22Rv1 (cell line): ENCODE measurements around the gene FUT1.

Experiments
- H3K27ac ChIP-seq: fragments of 450-650 bp; 2 replicates; pipeline ENCODE4 v1.5.1; 2017
- ZFX ChIP-seq: fragments of 450-650 bp; IDR thresholded peaks from 2 replicates; pipeline ENCODE4 v1.6.1; 2017; ENCODE audit warnings: antibody characterized with exemption, borderline replicate concordance
- TF ChIP-seq, protein P1 (sequence below): fragments of 450-650 bp; IDR thresholded peaks from 2 replicates; pipeline ENCODE4 v1.5.1; 2017; ENCODE audit warnings: mild to moderate bottlenecking

Gene FUT1

DNA sequence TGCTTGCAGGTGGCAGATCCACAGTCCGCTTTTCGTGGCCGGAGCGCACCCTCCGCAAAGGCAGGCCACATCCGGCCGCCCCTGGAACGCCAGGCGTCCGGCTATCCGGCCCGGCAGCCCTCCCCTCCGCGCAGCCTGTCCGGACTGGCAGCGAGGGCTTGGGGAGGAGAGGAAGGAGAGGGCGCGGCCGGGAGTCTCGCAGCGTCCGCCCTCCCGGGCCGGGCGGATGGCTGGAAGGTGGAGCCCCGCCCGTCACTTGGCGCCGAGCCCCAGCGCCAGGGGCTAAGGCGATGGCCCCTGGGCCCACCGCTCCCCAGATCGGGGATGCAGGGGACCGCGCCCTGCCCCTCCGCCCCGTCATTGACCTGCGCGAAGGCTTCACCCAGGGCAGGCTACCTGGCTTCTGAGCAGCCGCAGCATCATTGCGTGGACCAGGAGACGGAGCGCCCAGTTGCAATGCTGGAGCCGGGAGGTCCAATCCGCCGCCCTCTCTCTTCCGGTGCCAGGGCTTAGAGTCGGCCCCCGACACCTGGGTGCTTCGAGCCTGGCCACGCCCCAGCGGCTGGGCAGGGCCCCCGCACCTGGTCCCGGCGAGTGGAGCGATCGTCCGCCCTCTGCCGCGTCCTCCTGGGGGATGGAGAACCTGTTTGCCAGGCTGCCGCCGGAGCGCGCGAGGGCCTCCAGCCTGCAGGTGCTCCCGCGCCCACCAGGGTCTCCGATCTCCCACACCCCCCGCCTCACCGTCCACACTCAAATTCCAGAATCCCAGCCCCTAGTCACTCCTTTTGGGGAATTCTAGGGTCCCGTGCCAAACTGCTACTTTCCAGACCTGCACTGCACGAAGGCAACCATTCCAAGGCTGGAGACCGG, at the start of gene FUT1:
TSS of gene FUT1 (minus strand) at position 146 of the 870 bp plus-strand sequence. CDS start 1,360 bp downstream, outside the sequence.
- peak within 1 kb of the TSS; percentile 91 for H3K27ac ChIP-seq
- TF ChIP-seq, protein P1, sequence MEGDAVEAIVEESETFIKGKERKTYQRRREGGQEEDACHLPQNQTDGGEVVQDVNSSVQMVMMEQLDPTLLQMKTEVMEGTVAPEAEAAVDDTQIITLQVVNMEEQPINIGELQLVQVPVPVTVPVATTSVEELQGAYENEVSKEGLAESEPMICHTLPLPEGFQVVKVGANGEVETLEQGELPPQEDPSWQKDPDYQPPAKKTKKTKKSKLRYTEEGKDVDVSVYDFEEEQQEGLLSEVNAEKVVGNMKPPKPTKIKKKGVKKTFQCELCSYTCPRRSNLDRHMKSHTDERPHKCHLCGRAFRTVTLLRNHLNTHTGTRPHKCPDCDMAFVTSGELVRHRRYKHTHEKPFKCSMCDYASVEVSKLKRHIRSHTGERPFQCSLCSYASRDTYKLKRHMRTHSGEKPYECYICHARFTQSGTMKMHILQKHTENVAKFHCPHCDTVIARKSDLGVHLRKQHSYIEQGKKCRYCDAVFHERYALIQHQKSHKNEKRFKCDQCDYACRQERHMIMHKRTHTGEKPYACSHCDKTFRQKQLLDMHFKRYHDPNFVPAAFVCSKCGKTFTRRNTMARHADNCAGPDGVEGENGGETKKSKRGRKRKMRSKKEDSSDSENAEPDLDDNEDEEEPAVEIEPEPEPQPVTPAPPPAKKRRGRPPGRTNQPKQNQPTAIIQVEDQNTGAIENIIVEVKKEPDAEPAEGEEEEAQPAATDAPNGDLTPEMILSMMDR = peak; percentile 38; the same call in 1 of the 2 replicates
- TF ChIP-seq ZFX = no peak

GRCh38 chr19:48799358-48800300, 47.2 kb upstream of the FUT1 start:
- TF ChIP-seq ZFX = no peak
- TF ChIP-seq, protein P1 = no peak
- H3K27ac ChIP-seq = no peak overlapping the region

DNA sequence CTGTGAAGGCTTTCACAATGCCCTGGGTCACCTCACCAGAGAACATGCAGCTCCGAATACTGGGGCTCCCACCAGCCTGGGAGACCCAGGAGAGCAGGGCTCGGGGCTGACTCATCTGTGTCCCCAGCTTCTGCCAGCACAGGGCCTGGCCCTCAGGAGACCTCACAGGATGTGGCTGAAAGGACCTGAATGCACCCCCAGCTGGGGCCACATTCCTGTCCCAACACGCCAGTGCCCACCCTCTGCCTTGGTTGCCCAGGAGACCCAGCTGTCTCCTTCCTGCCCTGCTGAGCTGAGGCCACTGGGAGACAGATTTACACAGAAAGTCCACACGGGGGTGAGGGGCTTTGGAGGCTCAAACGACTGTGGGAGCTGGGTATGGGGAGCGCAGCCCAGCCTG, 46.5 kb upstream of the FUT1 start:
- no peak for TF ChIP-seq ZFX
- TF ChIP-seq, protein P1 = no peak
- H3K27ac ChIP-seq = no peak overlapping the region

DNA sequence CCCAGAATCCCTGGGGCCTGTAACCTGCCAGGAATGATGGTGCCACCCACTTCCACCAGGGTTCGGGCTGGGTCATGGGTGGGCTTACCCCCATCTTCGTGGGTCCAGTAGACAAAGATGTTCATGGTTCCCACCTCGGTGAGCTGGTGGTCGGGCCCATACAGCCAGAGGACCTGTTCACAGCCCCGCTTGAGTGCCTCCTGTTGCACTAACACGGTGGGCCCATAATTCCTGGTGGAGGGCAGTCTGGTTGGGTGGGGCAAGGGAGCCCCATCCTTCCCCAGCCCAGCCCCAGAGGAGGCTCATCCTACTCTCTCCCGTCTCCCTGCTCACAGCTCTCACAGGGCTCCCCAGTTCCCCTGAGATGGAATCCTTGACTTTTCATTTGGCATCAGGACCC, 44.7 kb upstream of the FUT1 start:
- no peak for TF ChIP-seq ZFX
- TF ChIP-seq, protein P1 = no peak
- no peak overlapping the region for H3K27ac ChIP-seq

GRCh38 chr19:48796298-48797083, 44.0 kb upstream of the FUT1 start:
- TF ChIP-seq, protein P1 = no peak
- no peak for TF ChIP-seq ZFX
- peak overlapping the region; percentile 56 for H3K27ac ChIP-seq

GRCh38 chr19:48795685-48796070, 43.2 kb upstream of the FUT1 start:
- TF ChIP-seq, protein P1 = no peak
- no peak for TF ChIP-seq ZFX
- peak overlapping the region; percentile 56 for H3K27ac ChIP-seq
